Right atrium auricular region (tissue), 2 donors: ENCODE data around the gene ABTB1. TPM values are rescaled to one million over a fixed set of nuclear protein-coding genes. Genes with fewer than 3 reads are reported as not detected.

Experiments
- DNase-seq: peaks from one replicate; pipeline ENCODE4 v3.0.0-alpha.2; 2019; ENCODE audit warnings: low spot score
- H3K27ac ChIP-seq, 2 donors: fragments of 200-600 bp; sonication (generic); 1 replicate in 1 of 2; 2 replicates in 1 of 2; pipeline ENCODE4 v1.5.1; 2016 to 2019
- H3K27me3 ChIP-seq, 2 donors: fragments of 200-600 bp; sonication (generic); one replicate each; pipeline versions ENCODE4 v1.5.1 to v1.6.0; 2017 to 2019
- H3K36me3 ChIP-seq: fragments of 200-600 bp; sonication (generic); one replicate; pipeline ENCODE4 v1.5.1; 2016
- H3K4me1 ChIP-seq, 2 donors: fragments of 200-600 bp; sonication (generic); one replicate each; pipeline versions ENCODE4 v1.5.1 to v1.6.0; 2017 to 2019
- H3K4me3 ChIP-seq, 2 donors: fragments of 200-600 bp; sonication (generic); 1 replicate in 1 of 2; 2 replicates in 1 of 2; pipeline ENCODE4 v1.5.1; 2017 to 2019; ENCODE audit warnings: mild to moderate bottlenecking in 1 of 2, moderate library complexity in 1 of 2
- H3K9me3 ChIP-seq, 2 donors: fragments of 200-600 bp; sonication (generic); one replicate each; pipeline ENCODE4 v1.5.1; 2019
- CTCF ChIP-seq, 2 donors: fragments of 200-600 bp; sonication (generic); IDR thresholded peaks; one replicate each; pipeline ENCODE4 v1.5.1; 2019; ENCODE audit warnings: antibody characterized with exemption in 2 of 2
- total RNA-seq, 2 donors: library from RNA; depleted of rRNA; stranded (reverse); fragments of >200 nt; gene quantifications; one replicate each; pipeline ENCODE4 v1.1.0, GENCODE V29; 2016

The ABTB1 gene
- total RNA-seq, 2 donors from 2014 or later, result 14.9 to 16.9 TPM

GRCh38 chr3:127709320-127710060, 36.7 kb downstream of the ABTB1 start:
- Histone ChIP-seq H3K36me3 (peaks cover 4% of the 10 kb centered on the region), H3K27me3 (no peaks in the 10 kb centered on the region), H3K4me1 (peaks cover 0 to 78% of the 10 kb centered on the region in 2 donors), H3K4me3 (no peak overlapping the region), H3K27ac (peak overlapping the region; percentile 57 to 78), H3K9me3 (no peaks in the 10 kb centered on the region)
- no peak for DNase-seq
- TF ChIP-seq CTCF (IDR thresholded peaks at IDR 0.05), result no peak

- Histone ChIP-seq H3K4me3 (no peak overlapping the region), H3K27me3 (no peaks in the 10 kb centered on the region), H3K9me3 (no peaks in the 10 kb centered on the region), H3K36me3 (no peaks in the 10 kb centered on the region), H3K27ac (peak overlapping the region; percentile 57 to 78), H3K4me1 (peaks cover 0 to 86% of the 10 kb centered on the region in 2 donors)
- DNase-seq, result no peak
- TF ChIP-seq CTCF (IDR thresholded peaks at IDR 0.05), result no peak
These were observed 37.6 kb downstream of the ABTB1 start for GRCh38 chr3:127710155-127710941.

- H3K36me3 ChIP-seq, result no peaks in the 10 kb centered on the region
- DNase-seq, result no peak
- no peaks in the 10 kb centered on the region for H3K9me3 ChIP-seq
- peak overlapping the region in 1 of 2 donors; percentile 78 for H3K27ac ChIP-seq
- TF ChIP-seq CTCF (IDR thresholded peaks at IDR 0.05), result no peak
- no peak overlapping the region for H3K4me3 ChIP-seq
- H3K27me3 ChIP-seq, result no peaks in the 10 kb centered on the region
- H3K4me1 ChIP-seq, result peaks cover 0 to 93% of the 10 kb centered on the region in 2 donors
These were observed 38.4 kb downstream of the ABTB1 start for GRCh38 chr3:127711021-127711695.

- no peak overlapping the region for H3K4me3 ChIP-seq
- peak overlapping the region; percentile 56 to 78 for H3K27ac ChIP-seq
- no peaks in the 10 kb centered on the region for H3K9me3 ChIP-seq
- H3K4me1 ChIP-seq, result peaks cover 0 to 94% of the 10 kb centered on the region in 2 donors
- no peaks in the 10 kb centered on the region for H3K27me3 ChIP-seq
- no peak for TF ChIP-seq CTCF (IDR thresholded peaks at IDR 0.05)
- H3K36me3 ChIP-seq, result no peaks in the 10 kb centered on the region
- DNase-seq, result no peak
These were observed 39.1 kb downstream of the ABTB1 start for GRCh38 chr3:127711896-127712295.

GRCh38 chr3:127712461-127712860, 39.7 kb downstream of the ABTB1 start:
- H3K36me3 ChIP-seq, result no peaks in the 10 kb centered on the region
- DNase-seq, result no peak
- H3K9me3 ChIP-seq, result no peaks in the 10 kb centered on the region
- H3K27me3 ChIP-seq, result no peaks in the 10 kb centered on the region
- H3K4me1 ChIP-seq, result peaks cover 0 to 94% of the 10 kb centered on the region in 2 donors
- TF ChIP-seq CTCF (IDR thresholded peaks at IDR 0.05), result no peak
- peak overlapping the region; percentile 56 to 78 for H3K27ac ChIP-seq
- no peak overlapping the region for H3K4me3 ChIP-seq
